ENCODE data around the gene MDGA2. TPM values are rescaled to one million over a fixed set of nuclear protein-coding genes. Genes with fewer than 3 reads are reported as not detected.

Gene MDGA2
- polyA plus RNA-seq, 1 of the 3 experiments (the other 2 are of a cell fraction): not detected

DNA sequence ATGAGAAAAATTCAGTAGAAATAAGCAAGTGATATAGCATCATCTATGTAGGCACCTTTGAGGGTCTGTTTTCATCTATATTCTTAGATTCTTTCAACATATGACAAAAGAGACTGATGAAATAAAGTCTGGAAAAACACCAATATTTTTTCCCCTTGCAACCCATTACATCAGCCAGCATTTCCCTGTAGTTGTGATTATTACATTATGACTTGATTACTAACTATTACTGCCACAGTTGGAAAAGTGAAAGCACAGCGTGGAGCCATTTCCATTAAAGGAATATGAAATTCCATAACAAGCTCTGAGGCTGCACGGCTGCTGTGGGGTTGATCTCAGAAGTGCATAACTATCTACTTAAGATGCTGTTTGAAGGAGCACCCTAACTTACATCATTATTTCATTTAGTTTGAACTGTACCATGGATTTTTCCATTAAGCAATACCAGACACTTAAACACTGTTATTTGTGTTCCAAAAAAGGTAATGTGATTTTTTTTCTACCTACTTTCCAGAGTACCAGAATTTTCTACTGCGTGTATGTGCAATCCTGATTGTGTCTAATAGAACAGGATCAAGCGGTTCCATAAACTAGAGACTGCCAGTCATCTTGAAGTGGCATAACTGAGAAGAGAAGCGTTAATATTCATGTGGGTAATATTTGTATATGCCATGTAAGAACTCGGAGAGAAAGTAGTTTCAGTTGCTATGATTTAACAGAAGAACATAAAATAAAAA, 405.5 kb downstream of the MDGA2 start:
- no peaks in the 10 kb centered on the region for H3K27me3 ChIP-seq (ENCODE audit: insufficient read depth)
- TF ChIP-seq FOSL2 (IDR thresholded peaks at IDR 0.05; ENCODE audit: borderline replicate concordance, low read depth) (no peak), EP300 (IDR thresholded peaks at IDR 0.05; ENCODE audit: borderline replicate concordance in 1 of 2, low read depth in 1 of 2, low read length in 1 of 2) (no peak), TEAD4 (IDR thresholded peaks at IDR 0.05; ENCODE audit: borderline replicate concordance, insufficient read depth) (no peak), GABPA (IDR thresholded peaks at IDR 0.05; ENCODE audit: low read depth) (no peak), RFX5 (IDR thresholded peaks at IDR 0.05; ENCODE audit: low read length) (no peak), MEF2A (IDR thresholded peaks at IDR 0.05; ENCODE audit: borderline replicate concordance, low read depth) (no peak), NRF1 (IDR thresholded peaks at IDR 0.05; ENCODE audit: low read depth, low read length) (no peak), RCOR1 (IDR thresholded peaks at IDR 0.05; ENCODE audit: low read length) (no peak), TAF1 (IDR thresholded peaks at IDR 0.05; ENCODE audit: borderline replicate concordance, low read depth, low read length) (no peak), TCF12 (IDR thresholded peaks at IDR 0.05) (no peak), SMC3 (IDR thresholded peaks at IDR 0.05; ENCODE audit: low read depth, low read length) (no peak), JUND (IDR thresholded peaks at IDR 0.05) (no peak), YY1 (IDR thresholded peaks at IDR 0.05; ENCODE audit: low read depth) (no peak)
- TF ChIP-seq, protein P1, sequence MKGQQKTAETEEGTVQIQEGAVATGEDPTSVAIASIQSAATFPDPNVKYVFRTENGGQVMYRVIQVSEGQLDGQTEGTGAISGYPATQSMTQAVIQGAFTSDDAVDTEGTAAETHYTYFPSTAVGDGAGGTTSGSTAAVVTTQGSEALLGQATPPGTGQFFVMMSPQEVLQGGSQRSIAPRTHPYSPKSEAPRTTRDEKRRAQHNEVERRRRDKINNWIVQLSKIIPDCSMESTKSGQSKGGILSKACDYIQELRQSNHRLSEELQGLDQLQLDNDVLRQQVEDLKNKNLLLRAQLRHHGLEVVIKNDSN (IDR thresholded peaks at IDR 0.05; ENCODE audit: borderline replicate concordance, low read depth): no peak
- TF ChIP-seq, protein P2, sequence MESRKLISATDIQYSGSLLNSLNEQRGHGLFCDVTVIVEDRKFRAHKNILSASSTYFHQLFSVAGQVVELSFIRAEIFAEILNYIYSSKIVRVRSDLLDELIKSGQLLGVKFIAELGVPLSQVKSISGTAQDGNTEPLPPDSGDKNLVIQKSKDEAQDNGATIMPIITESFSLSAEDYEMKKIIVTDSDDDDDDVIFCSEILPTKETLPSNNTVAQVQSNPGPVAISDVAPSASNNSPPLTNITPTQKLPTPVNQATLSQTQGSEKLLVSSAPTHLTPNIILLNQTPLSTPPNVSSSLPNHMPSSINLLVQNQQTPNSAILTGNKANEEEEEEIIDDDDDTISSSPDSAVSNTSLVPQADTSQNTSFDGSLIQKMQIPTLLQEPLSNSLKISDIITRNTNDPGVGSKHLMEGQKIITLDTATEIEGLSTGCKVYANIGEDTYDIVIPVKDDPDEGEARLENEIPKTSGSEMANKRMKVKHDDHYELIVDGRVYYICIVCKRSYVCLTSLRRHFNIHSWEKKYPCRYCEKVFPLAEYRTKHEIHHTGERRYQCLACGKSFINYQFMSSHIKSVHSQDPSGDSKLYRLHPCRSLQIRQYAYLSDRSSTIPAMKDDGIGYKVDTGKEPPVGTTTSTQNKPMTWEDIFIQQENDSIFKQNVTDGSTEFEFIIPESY (IDR thresholded peaks at IDR 0.05; ENCODE audit: borderline replicate concordance, low read depth): no peak
- TF ChIP-seq, protein P3, sequence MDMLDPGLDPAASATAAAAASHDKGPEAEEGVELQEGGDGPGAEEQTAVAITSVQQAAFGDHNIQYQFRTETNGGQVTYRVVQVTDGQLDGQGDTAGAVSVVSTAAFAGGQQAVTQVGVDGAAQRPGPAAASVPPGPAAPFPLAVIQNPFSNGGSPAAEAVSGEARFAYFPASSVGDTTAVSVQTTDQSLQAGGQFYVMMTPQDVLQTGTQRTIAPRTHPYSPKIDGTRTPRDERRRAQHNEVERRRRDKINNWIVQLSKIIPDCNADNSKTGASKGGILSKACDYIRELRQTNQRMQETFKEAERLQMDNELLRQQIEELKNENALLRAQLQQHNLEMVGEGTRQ (IDR thresholded peaks at IDR 0.05; ENCODE audit: borderline replicate concordance, low read depth, low read length): no peak
- TF ChIP-seq, protein P4, sequence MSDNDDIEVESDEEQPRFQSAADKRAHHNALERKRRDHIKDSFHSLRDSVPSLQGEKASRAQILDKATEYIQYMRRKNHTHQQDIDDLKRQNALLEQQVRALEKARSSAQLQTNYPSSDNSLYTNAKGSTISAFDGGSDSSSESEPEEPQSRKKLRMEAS (IDR thresholded peaks at IDR 0.05; ENCODE audit: low read depth): no peak
- TF ChIP-seq, protein P5, sequence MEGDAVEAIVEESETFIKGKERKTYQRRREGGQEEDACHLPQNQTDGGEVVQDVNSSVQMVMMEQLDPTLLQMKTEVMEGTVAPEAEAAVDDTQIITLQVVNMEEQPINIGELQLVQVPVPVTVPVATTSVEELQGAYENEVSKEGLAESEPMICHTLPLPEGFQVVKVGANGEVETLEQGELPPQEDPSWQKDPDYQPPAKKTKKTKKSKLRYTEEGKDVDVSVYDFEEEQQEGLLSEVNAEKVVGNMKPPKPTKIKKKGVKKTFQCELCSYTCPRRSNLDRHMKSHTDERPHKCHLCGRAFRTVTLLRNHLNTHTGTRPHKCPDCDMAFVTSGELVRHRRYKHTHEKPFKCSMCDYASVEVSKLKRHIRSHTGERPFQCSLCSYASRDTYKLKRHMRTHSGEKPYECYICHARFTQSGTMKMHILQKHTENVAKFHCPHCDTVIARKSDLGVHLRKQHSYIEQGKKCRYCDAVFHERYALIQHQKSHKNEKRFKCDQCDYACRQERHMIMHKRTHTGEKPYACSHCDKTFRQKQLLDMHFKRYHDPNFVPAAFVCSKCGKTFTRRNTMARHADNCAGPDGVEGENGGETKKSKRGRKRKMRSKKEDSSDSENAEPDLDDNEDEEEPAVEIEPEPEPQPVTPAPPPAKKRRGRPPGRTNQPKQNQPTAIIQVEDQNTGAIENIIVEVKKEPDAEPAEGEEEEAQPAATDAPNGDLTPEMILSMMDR (IDR thresholded peaks at IDR 0.05): no peak
- H3K4me2 ChIP-seq: no peak overlapping the region
- no peaks in the 10 kb centered on the region for H3K9me2 ChIP-seq
- H4K20me1 ChIP-seq (ENCODE audit: insufficient read depth): no peaks in the 10 kb centered on the region
- no peak overlapping the region for H3K4me3 ChIP-seq (ENCODE audit: low read depth in 2 of 2, low read length in 1 of 2)
- no peak overlapping the region for H3K9ac ChIP-seq
- no peaks in the 10 kb centered on the region for H3F3A ChIP-seq (replicated peaks; ENCODE audit: insufficient read depth)
- 13% methylated on average over 5 of the region's 6 CpGs for WGBS (ENCODE audit: low lambda C conversion rate)
- no peaks in the 10 kb centered on the region; a peak in 1 of 4 replicates for H3K4me1 ChIP-seq (ENCODE audit: control insufficient read depth in 1 of 2, insufficient read depth in 2 of 2, low read depth in 1 of 2, low read length in 1 of 2)
- DNase-seq: no peak
- no peaks in the 10 kb centered on the region for H3K36me3 ChIP-seq (replicated peaks in 1 of 2; ENCODE audit: control insufficient read depth in 1 of 2, insufficient read depth in 2 of 2, low read length in 1 of 2)
- H2AFZ ChIP-seq (ENCODE audit: low read depth): no peak overlapping the region
- H3K27ac ChIP-seq (ENCODE audit: low read depth in 2 of 2, low read length in 1 of 2): no peak overlapping the region
- H3K9me3 ChIP-seq: no peaks in the 10 kb centered on the region
- ChIA-PET POLR2A (no interaction called here), CTCF (no interaction called here)
- no peaks in the 10 kb centered on the region for H3K79me2 ChIP-seq (ENCODE audit: insufficient read depth)

Measured in SK-N-SH (cell line).